Measurements from ENCODE around the gene RPS10. TPM values are rescaled to one million over a fixed set of nuclear protein-coding genes. Genes with fewer than 3 reads are reported as not detected.

The RPS10 gene
- total and polyA plus RNA-seq, 2 experiments from 2014 or later = 1,755 to 2,175 TPM

GRCh38 chr6:34388421-34388820, 37.4 kb downstream of the RPS10 start:
- H3K27me3 Mint-ChIP-seq (ENCODE audit: insufficient read depth, low read depth, poor library complexity) = peaks cover 4% of the 10 kb centered on the region
- H3K36me3 Mint-ChIP-seq (ENCODE audit: low read depth) = no peaks in the 10 kb centered on the region; the same call in 2 of the 3 replicates

More at GRCh38 chr6:34388421-34388820, 37.4 kb downstream of the RPS10 start:
- no peak overlapping the region for H2AFZ ChIP-seq
- H3K4me3 ChIP-seq = no peak overlapping the region
- H3F3A ChIP-seq (replicated peaks; ENCODE audit: low read depth) = 0 out of 2 replicates have a peak, but pooled peaks cover 3% of the 10 kb centered on the region
- peaks cover 29% of the 10 kb centered on the region for H3K4me1 ChIP-seq (ENCODE audit: insufficient read depth)
- TF ChIP-seq CREB1 (CRISPR knock-in tag; IDR thresholded peaks at IDR 0.05; ENCODE audit: low read depth) = no peak
- no peak for TF ChIP-seq EZH2 (IDR thresholded peaks at IDR 0.05; ENCODE audit: low read depth, unreplicated experiment)
- TF ChIP-seq ZNF114 (CRISPR knock-in tag; IDR thresholded peaks at IDR 0.05) = no peak
- no peak for TF ChIP-seq ETS1 (IDR thresholded peaks at IDR 0.05)
- TF ChIP-seq JUNB (IDR thresholded peaks at IDR 0.05; ENCODE audit: unreplicated experiment) = no peak
- no peak for TF ChIP-seq EZH2phosphoT487 (IDR thresholded peaks at IDR 0.05; ENCODE audit: unreplicated experiment)
- TF ChIP-seq REST (IDR thresholded peaks at IDR 0.05; ENCODE audit: unreplicated experiment) = no peak
- no peak for TF ChIP-seq ZNF462 (CRISPR knock-in tag; IDR thresholded peaks at IDR 0.05)
- no peak for TF ChIP-seq NANOG (IDR thresholded peaks at IDR 0.05; ENCODE audit: borderline replicate concordance)
- TF ChIP-seq ZNF331 (CRISPR knock-in tag; IDR thresholded peaks at IDR 0.05; ENCODE audit: low read depth) = no peak
- TF ChIP-seq STAT1 (IDR thresholded peaks at IDR 0.05; ENCODE audit: unreplicated experiment) = no peak
- no peak for TF ChIP-seq POLR2AphosphoS5 (IDR thresholded peaks at IDR 0.05; ENCODE audit: low read depth)
- TF ChIP-seq CTCF (conservative IDR thresholded peaks at IDR 0.05; ENCODE audit: low read depth in 2 of 2) = no peak
- H3K36me3 ChIP-seq (ENCODE audit: insufficient read depth) = no peaks in the 10 kb centered on the region
- peaks cover 17% of the 10 kb centered on the region; the same call in 1 of the 2 replicates for H4K20me1 ChIP-seq (replicated peaks; ENCODE audit: insufficient read depth)
- H3K27ac Mint-ChIP-seq = no peak overlapping the region
- no peaks in the 10 kb centered on the region for H3K9me2 ChIP-seq (ENCODE audit: insufficient read depth)
- no peak overlapping the region for H3K4me3 Mint-ChIP-seq
- H3K4me2 ChIP-seq = no peak overlapping the region
- no peaks in the 10 kb centered on the region; the same call in 2 of the 3 replicates for H3K9me3 Mint-ChIP-seq
- no peak overlapping the region for H3K27ac ChIP-seq (ENCODE audit: low read depth)
- DNase-seq (ENCODE audit: low spot score) (no peak), ATAC-seq (no peak)
- peaks cover 82% of the 10 kb centered on the region for H3K79me2 ChIP-seq (replicated peaks; ENCODE audit: insufficient read depth)
- H3K4me1 Mint-ChIP-seq = peaks cover 38% of the 10 kb centered on the region
- no peaks in the 10 kb centered on the region for H3K27me3 ChIP-seq (ENCODE audit: insufficient read depth)

Data from GM23338 (cell line).